ENCODE data around the gene APP.

The APP gene

GRCh38 chr21:26117972-26118367 is 52.6 kb downstream of the APP start:
- no peak overlapping the region for H3K9ac ChIP-seq (ENCODE audit: low read depth, low read length, poor library complexity, severe bottlenecking)
- TF ChIP-seq, protein P1, sequence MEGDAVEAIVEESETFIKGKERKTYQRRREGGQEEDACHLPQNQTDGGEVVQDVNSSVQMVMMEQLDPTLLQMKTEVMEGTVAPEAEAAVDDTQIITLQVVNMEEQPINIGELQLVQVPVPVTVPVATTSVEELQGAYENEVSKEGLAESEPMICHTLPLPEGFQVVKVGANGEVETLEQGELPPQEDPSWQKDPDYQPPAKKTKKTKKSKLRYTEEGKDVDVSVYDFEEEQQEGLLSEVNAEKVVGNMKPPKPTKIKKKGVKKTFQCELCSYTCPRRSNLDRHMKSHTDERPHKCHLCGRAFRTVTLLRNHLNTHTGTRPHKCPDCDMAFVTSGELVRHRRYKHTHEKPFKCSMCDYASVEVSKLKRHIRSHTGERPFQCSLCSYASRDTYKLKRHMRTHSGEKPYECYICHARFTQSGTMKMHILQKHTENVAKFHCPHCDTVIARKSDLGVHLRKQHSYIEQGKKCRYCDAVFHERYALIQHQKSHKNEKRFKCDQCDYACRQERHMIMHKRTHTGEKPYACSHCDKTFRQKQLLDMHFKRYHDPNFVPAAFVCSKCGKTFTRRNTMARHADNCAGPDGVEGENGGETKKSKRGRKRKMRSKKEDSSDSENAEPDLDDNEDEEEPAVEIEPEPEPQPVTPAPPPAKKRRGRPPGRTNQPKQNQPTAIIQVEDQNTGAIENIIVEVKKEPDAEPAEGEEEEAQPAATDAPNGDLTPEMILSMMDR (conservative IDR thresholded peaks at IDR 0.05; ENCODE audit: low read length): no peak
- no peak for TF ChIP-seq EZH2phosphoT487 (IDR thresholded peaks at IDR 0.05; ENCODE audit: borderline replicate concordance)
- no peaks in the 10 kb centered on the region for H3K79me2 ChIP-seq (ENCODE audit: insufficient read depth, low read length)
- H3K9me3 ChIP-seq (ENCODE audit: insufficient read depth, low read depth, low read length): no peaks in the 10 kb centered on the region
- H3K27me3 ChIP-seq (ENCODE audit: insufficient read depth, low read length, poor library complexity, severe bottlenecking): no peaks in the 10 kb centered on the region
- no peak overlapping the region for H3K4me2 ChIP-seq (ENCODE audit: low read depth, low read length, poor library complexity, severe bottlenecking)
- H3F3A ChIP-seq (ENCODE audit: low read depth): no peaks in the 10 kb centered on the region
- no peaks in the 10 kb centered on the region for H4K20me1 ChIP-seq (ENCODE audit: insufficient read depth, low read length, poor library complexity, severe bottlenecking)
- no peak overlapping the region for H2AFZ ChIP-seq (ENCODE audit: low read length)
- no peak overlapping the region for H3K4me3 ChIP-seq (ENCODE audit: low read length, poor library complexity, severe bottlenecking)
- H3K9me2 ChIP-seq (replicated peaks; ENCODE audit: low read depth, low read length): no peaks in the 10 kb centered on the region
- H3K4me1 ChIP-seq (ENCODE audit: insufficient read depth, low read length, poor library complexity, severe bottlenecking): no peaks in the 10 kb centered on the region
- no peaks in the 10 kb centered on the region for H3K36me3 ChIP-seq (ENCODE audit: insufficient read depth, low read length)

GRCh38 chr21:26117324-26117971 is 53.1 kb downstream of the APP start:
- Histone ChIP-seq H3K4me3 (ENCODE audit: low read length, poor library complexity, severe bottlenecking) (no peak overlapping the region), H3K79me2 (ENCODE audit: insufficient read depth, low read length) (no peaks in the 10 kb centered on the region), H3K9me3 (ENCODE audit: insufficient read depth, low read depth, low read length) (no peaks in the 10 kb centered on the region), H3K36me3 (ENCODE audit: insufficient read depth, low read length) (no peaks in the 10 kb centered on the region), H2AFZ (ENCODE audit: low read length) (no peak overlapping the region), H3K4me1 (ENCODE audit: insufficient read depth, low read length, poor library complexity, severe bottlenecking) (no peaks in the 10 kb centered on the region), H4K20me1 (ENCODE audit: insufficient read depth, low read length, poor library complexity, severe bottlenecking) (no peaks in the 10 kb centered on the region), H3F3A (ENCODE audit: low read depth) (no peaks in the 10 kb centered on the region), H3K4me2 (ENCODE audit: low read depth, low read length, poor library complexity, severe bottlenecking) (no peak overlapping the region), H3K9ac (ENCODE audit: low read depth, low read length, poor library complexity, severe bottlenecking) (no peak overlapping the region), H3K9me2 (replicated peaks; ENCODE audit: low read depth, low read length) (no peaks in the 10 kb centered on the region), H3K27me3 (ENCODE audit: insufficient read depth, low read length, poor library complexity, severe bottlenecking) (no peaks in the 10 kb centered on the region)
- TF ChIP-seq, protein P1 (conservative IDR thresholded peaks at IDR 0.05; ENCODE audit: low read length): no peak
- no peak for TF ChIP-seq EZH2phosphoT487 (IDR thresholded peaks at IDR 0.05; ENCODE audit: borderline replicate concordance)

DNA sequence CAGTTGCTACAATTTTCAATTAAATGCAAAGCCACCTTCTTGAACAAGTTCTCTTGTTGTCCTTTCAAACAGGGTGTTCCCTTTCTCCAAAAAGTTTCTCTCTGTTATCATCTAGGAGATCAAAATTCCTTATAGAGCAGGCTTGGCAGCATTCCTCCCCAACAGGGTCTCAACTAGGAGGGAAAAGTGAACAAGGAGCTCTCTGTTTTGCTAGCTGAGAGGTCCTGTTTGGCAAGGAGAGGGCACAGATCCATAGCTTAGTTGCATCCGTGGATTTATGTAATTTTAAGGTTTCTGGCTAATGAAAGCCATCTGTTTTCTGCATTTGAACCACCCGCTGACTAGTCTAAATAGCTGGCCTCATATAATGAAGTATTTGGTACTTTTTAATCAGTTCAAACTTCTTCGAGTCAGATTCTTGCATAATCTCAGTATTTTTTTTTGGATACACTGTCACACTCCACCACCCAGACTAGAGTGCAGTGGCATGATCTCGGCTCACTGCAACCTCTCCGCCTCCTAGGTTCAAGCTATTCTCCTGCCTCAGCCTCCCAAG is 54.0 kb downstream of the APP start:
- Histone ChIP-seq H3K4me2 (ENCODE audit: low read depth, low read length, poor library complexity, severe bottlenecking) (no peak overlapping the region), H2AFZ (ENCODE audit: low read length) (no peak overlapping the region), H3K27me3 (ENCODE audit: insufficient read depth, low read length, poor library complexity, severe bottlenecking) (no peaks in the 10 kb centered on the region), H3K9me2 (replicated peaks; ENCODE audit: low read depth, low read length) (no peaks in the 10 kb centered on the region), H3K4me3 (ENCODE audit: low read length, poor library complexity, severe bottlenecking) (no peak overlapping the region), H4K20me1 (ENCODE audit: insufficient read depth, low read length, poor library complexity, severe bottlenecking) (no peaks in the 10 kb centered on the region), H3K9me3 (ENCODE audit: insufficient read depth, low read depth, low read length) (no peaks in the 10 kb centered on the region), H3F3A (ENCODE audit: low read depth) (no peaks in the 10 kb centered on the region), H3K4me1 (ENCODE audit: insufficient read depth, low read length, poor library complexity, severe bottlenecking) (no peaks in the 10 kb centered on the region), H3K9ac (ENCODE audit: low read depth, low read length, poor library complexity, severe bottlenecking) (no peak overlapping the region), H3K79me2 (ENCODE audit: insufficient read depth, low read length) (no peaks in the 10 kb centered on the region), H3K36me3 (ENCODE audit: insufficient read depth, low read length) (no peaks in the 10 kb centered on the region)
- TF ChIP-seq, protein P1 (conservative IDR thresholded peaks at IDR 0.05; ENCODE audit: low read length): no peak

Data from Loucy (cell line).